Activated T-cell treated with anti-CD3 and anti-CD28 coated beads, Interleukin-2, amount 50 U/mL, for 72 hours (primary cell): ENCODE results near the gene EEF2K. TPM values are rescaled to one million over a fixed set of nuclear protein-coding genes. Genes with fewer than 3 reads are reported as not detected.
A peak's percentile ranks its signal among the peaks of the same experiment; 100 is the strongest.
"Not testable (repeated sequence)": the region's sequence is repeated elsewhere in the genome, so short reads cannot be mapped to it uniquely, and the experiment has no call there.

Source experiments
- ATAC-seq, 2 donors: fragments of 150-1000 bp; cut with Tn5 transposase; replicated peaks in 1 of 2; 2 replicates each; pipeline ENCODE4 v1.10.0; 2021; ENCODE audit warnings: moderate library complexity in 2 of 2, mild to moderate bottlenecking in 1 of 2
- DNase-seq, 2 donors: peaks; one replicate each; pipeline ENCODE4 v3.0.0; 2021 to 2022; ENCODE audit warnings: mixed read lengths in 1 of 2
- H3K27ac Mint-ChIP-seq: one replicate; pipeline ENCODE4 v1.8.0; 2022; ENCODE audit warnings: mild to moderate bottlenecking, moderate library complexity, mixed read lengths
- H3K27me3 Mint-ChIP-seq: one replicate; pipeline ENCODE4 v1.8.0; 2022; ENCODE audit warnings: low read depth, mixed read lengths
- H3K36me3 Mint-ChIP-seq, 2 donors: one replicate each; pipeline ENCODE4 v1.8.0; 2022; ENCODE audit warnings: mixed read lengths in 2 of 2, mild to moderate bottlenecking in 1 of 2; ENCODE audit not compliant: insufficient read depth in 2 of 2
- H3K4me1 Mint-ChIP-seq: one replicate; pipeline ENCODE4 v1.8.0; 2022; ENCODE audit warnings: low read depth, mixed read lengths
- H3K4me3 Mint-ChIP-seq, 2 donors: one replicate each; pipeline ENCODE4 v1.8.0; 2022; ENCODE audit warnings: mild to moderate bottlenecking in 2 of 2, mixed read lengths in 2 of 2, moderate library complexity in 2 of 2
- H3K9me3 Mint-ChIP-seq, 2 donors: one replicate each; pipeline ENCODE4 v1.8.0; 2022; ENCODE audit warnings: mixed read lengths in 2 of 2
- total RNA-seq, 2 donors: library from RNA; stranded (reverse); gene quantifications; one replicate each; pipeline ENCODE4 v1.2.3, GENCODE V29; 2022

EEF2K gene
- total RNA-seq: 10 to 100 TPM; 19.4 to 23.9 TPM

GRCh38 chr16:22206013-22206841 lies at the start of gene EEF2K:
EEF2K (plus strand) TSS chr16:22206278; CDS start chr16:22225730, 19,452 bp downstream.
- DNase-seq (peak; percentile 87 to 88), ATAC-seq (peak; percentile 92 to 94)
- Mint-ChIP-seq H3K4me3 (peak within 1 kb of the TSS; percentile 88 to 93), H3K36me3 (peaks cover 1 to 6% of the 10 kb centered on the region in 2 donors), H3K27ac (peak within 1 kb of the TSS; percentile 75), H3K9me3 (peaks cover 0 to 3% of the 10 kb centered on the region in 2 donors), H3K4me1 (peaks cover 45% of the 10 kb centered on the region), H3K27me3 (no peaks in the 10 kb centered on the region)

GRCh38 chr16:22161401-22161800 lies 44.7 kb upstream of the EEF2K start:
- no peak for ATAC-seq
- no peak overlapping the region for H3K27ac Mint-ChIP-seq
- H3K9me3 Mint-ChIP-seq: peaks cover 0 to 4% of the 10 kb centered on the region in 2 donors
- DNase-seq: no peak
- H3K36me3 Mint-ChIP-seq: peaks cover 0 to 4% of the 10 kb centered on the region in 2 donors
- H3K4me3 Mint-ChIP-seq: peak overlapping the region in 1 of 2 donors; percentile 1
- H3K27me3 Mint-ChIP-seq: peaks cover 19% of the 10 kb centered on the region
- no peaks in the 10 kb centered on the region for H3K4me1 Mint-ChIP-seq

- H3K27ac Mint-ChIP-seq: no peak within 1 kb of the TSS
- H3K9me3 Mint-ChIP-seq: peaks cover 0 to 4% of the 10 kb centered on the region in 2 donors
- peak within 1 kb of the TSS; percentile 45 to 59 for H3K4me3 Mint-ChIP-seq
- no peaks in the 10 kb centered on the region for H3K4me1 Mint-ChIP-seq
- peaks cover 19% of the 10 kb centered on the region for H3K27me3 Mint-ChIP-seq
- H3K36me3 Mint-ChIP-seq: peaks cover 0 to 4% of the 10 kb centered on the region in 2 donors
- DNase-seq (peak; percentile 32 to 38), ATAC-seq (peak; percentile 76)
Measured at GRCh38 chr16:22161999-22162655, 44.0 kb upstream of the EEF2K start, which contains the start of gene SDR42E2. SDR42E2 (plus strand) TSS chr16:22162506; CDS start chr16:22165583, 3,077 bp downstream.

GRCh38 chr16:22162656-22163009 lies 43.4 kb upstream of the EEF2K start:
- no peak overlapping the region for H3K27ac Mint-ChIP-seq
- ATAC-seq: no peak
- DNase-seq: no peak
- peaks cover 0 to 4% of the 10 kb centered on the region in 2 donors for H3K36me3 Mint-ChIP-seq
- H3K27me3 Mint-ChIP-seq: peaks cover 19% of the 10 kb centered on the region
- H3K4me1 Mint-ChIP-seq: no peaks in the 10 kb centered on the region
- H3K4me3 Mint-ChIP-seq: peak overlapping the region; percentile 36 to 44
- peaks cover 0 to 4% of the 10 kb centered on the region in 2 donors for H3K9me3 Mint-ChIP-seq

- Mint-ChIP-seq H3K36me3 (peaks cover 0 to 4% of the 10 kb centered on the region in 2 donors), H3K4me1 (no peaks in the 10 kb centered on the region), H3K4me3 (no peak overlapping the region), H3K9me3 (peaks cover 0 to 4% of the 10 kb centered on the region in 2 donors), H3K27me3 (peaks cover 19% of the 10 kb centered on the region), H3K27ac (no peak overlapping the region)
- DNase-seq: no peak
- ATAC-seq: no peak
Measured at GRCh38 chr16:22163806-22164205, 42.3 kb upstream of the EEF2K start.

GRCh38 chr16:22164482-22164881 lies 41.6 kb upstream of the EEF2K start:
- H3K27me3 Mint-ChIP-seq: peaks cover 19% of the 10 kb centered on the region
- H3K36me3 Mint-ChIP-seq: peaks cover 0 to 4% of the 10 kb centered on the region in 2 donors
- no peak overlapping the region for H3K27ac Mint-ChIP-seq
- H3K4me3 Mint-ChIP-seq: no peak overlapping the region
- H3K4me1 Mint-ChIP-seq: no peaks in the 10 kb centered on the region
- peaks cover 0 to 4% of the 10 kb centered on the region in 2 donors for H3K9me3 Mint-ChIP-seq
- ATAC-seq (no peak), DNase-seq (no peak)

- Mint-ChIP-seq H3K4me3 (no peak overlapping the region), H3K9me3 (peaks cover 0 to 4% of the 10 kb centered on the region in 2 donors), H3K27me3 (peaks cover 12% of the 10 kb centered on the region), H3K27ac (no peak overlapping the region), H3K4me1 (no peaks in the 10 kb centered on the region), H3K36me3 (peaks cover 0 to 4% of the 10 kb centered on the region in 2 donors)
- no peak for DNase-seq
- no peak for ATAC-seq
Measured at GRCh38 chr16:22165508-22166285, 40.4 kb upstream of the EEF2K start.

GRCh38 chr16:22171953-22172352 lies 34.1 kb upstream of the EEF2K start:
- Mint-ChIP-seq H3K4me3 (no peak overlapping the region), H3K4me1 (no peaks in the 10 kb centered on the region), H3K9me3 (no peaks in the 10 kb centered on the region), H3K27ac (no peak overlapping the region), H3K36me3 (no peaks in the 10 kb centered on the region), H3K27me3 (no peaks in the 10 kb centered on the region)
- DNase-seq: no peak
- no peak for ATAC-seq

- ATAC-seq: not testable (repeated sequence)
Measured at GRCh38 chr16:22172642-22173041, 33.4 kb upstream of the EEF2K start.

GRCh38 chr16:22174642-22175041 lies 31.4 kb upstream of the EEF2K start:
- no peaks in the 10 kb centered on the region for H3K36me3 Mint-ChIP-seq
- no peaks in the 10 kb centered on the region for H3K27me3 Mint-ChIP-seq
- H3K27ac Mint-ChIP-seq: no peak overlapping the region
- no peak overlapping the region for H3K4me3 Mint-ChIP-seq
- H3K4me1 Mint-ChIP-seq: no peaks in the 10 kb centered on the region
- no peak for ATAC-seq
- no peaks in the 10 kb centered on the region for H3K9me3 Mint-ChIP-seq
- no peak for DNase-seq

More at GRCh38 chr16:22172642-22173041, 33.4 kb upstream of the EEF2K start:
- not testable (repeated sequence) for H3K27me3 Mint-ChIP-seq, DNase-seq, H3K36me3 Mint-ChIP-seq, H3K27ac Mint-ChIP-seq, H3K4me3 Mint-ChIP-seq, H3K9me3 Mint-ChIP-seq, H3K4me1 Mint-ChIP-seq

- Mint-ChIP-seq H3K4me3 (no peak overlapping the region), H3K9me3 (no peaks in the 10 kb centered on the region), H3K27ac (no peak overlapping the region), H3K36me3 (no peaks in the 10 kb centered on the region), H3K27me3 (no peaks in the 10 kb centered on the region), H3K4me1 (no peaks in the 10 kb centered on the region)
- ATAC-seq (no peak), DNase-seq (no peak)
Measured at GRCh38 chr16:22177968-22178930, 27.8 kb upstream of the EEF2K start.

GRCh38 chr16:22181426-22181825 lies 24.7 kb upstream of the EEF2K start:
- DNase-seq (no peak), ATAC-seq (no peak)
- H3K4me1 Mint-ChIP-seq: no peaks in the 10 kb centered on the region
- no peaks in the 10 kb centered on the region for H3K9me3 Mint-ChIP-seq
- H3K27me3 Mint-ChIP-seq: no peaks in the 10 kb centered on the region
- no peak overlapping the region for H3K4me3 Mint-ChIP-seq
- H3K27ac Mint-ChIP-seq: no peak overlapping the region
- no peaks in the 10 kb centered on the region for H3K36me3 Mint-ChIP-seq
